ENCODE results near the gene RPS6KA5. TPM values are rescaled to one million over a fixed set of nuclear protein-coding genes. Genes with fewer than 3 reads are reported as not detected.
"Not testable (repeated sequence)": the region's sequence is repeated elsewhere in the genome, so short reads cannot be mapped to it uniquely, and the experiment has no call there.

The RPS6KA5 gene
- total RNA-seq, 1 donor from 2014 or later = 3.1 TPM

- H3K9ac ChIP-seq (ENCODE audit: low read depth in 1 of 3, low read length in 3 of 3) = no peak overlapping the region
- H3K27me3 ChIP-seq (ENCODE audit: control insufficient read depth in 3 of 3, insufficient read depth in 3 of 3, low read length in 3 of 3) = no peaks in the 10 kb centered on the region
- H3K4me1 ChIP-seq (ENCODE audit: control insufficient read depth in 3 of 3, insufficient read depth in 3 of 3, low read length in 3 of 3) = no peaks in the 10 kb centered on the region
- no peaks in the 10 kb centered on the region for H3K36me3 ChIP-seq (ENCODE audit: control insufficient read depth in 3 of 3, insufficient read depth in 3 of 3, low read length in 3 of 3)
- H3K27ac ChIP-seq (ENCODE audit: low read depth, low read length) = no peak overlapping the region
- peaks cover 0 to 5% (median 2%) of the 10 kb centered on the region in 3 donors for H3K9me3 ChIP-seq (ENCODE audit: control insufficient read depth in 3 of 3, low read length in 3 of 3)
- no peak overlapping the region for H3K4me3 ChIP-seq (ENCODE audit: low read length in 3 of 3)
These were observed 99.6 kb downstream of the RPS6KA5 start for GRCh38 chr14:90960818-90961217.

- Histone ChIP-seq H3K27ac (ENCODE audit: low read depth, low read length) (no peak overlapping the region), H3K4me1 (ENCODE audit: control insufficient read depth in 3 of 3, insufficient read depth in 3 of 3, low read length in 3 of 3) (no peaks in the 10 kb centered on the region), H3K36me3 (ENCODE audit: control insufficient read depth in 3 of 3, insufficient read depth in 3 of 3, low read length in 3 of 3) (no peaks in the 10 kb centered on the region)
These were observed 101.1 kb downstream of the RPS6KA5 start for GRCh38 chr14:90959344-90959743.

GRCh38 chr14:90956273-90956672, 104.2 kb downstream of the RPS6KA5 start:
- Histone ChIP-seq H3K4me1 (ENCODE audit: control insufficient read depth in 3 of 3, insufficient read depth in 3 of 3, low read length in 3 of 3) (no peaks in the 10 kb centered on the region), H3K9ac (ENCODE audit: low read depth in 1 of 3, low read length in 3 of 3) (no peak overlapping the region), H3K27me3 (ENCODE audit: control insufficient read depth in 3 of 3, insufficient read depth in 3 of 3, low read length in 3 of 3) (no peaks in the 10 kb centered on the region), H3K4me3 (ENCODE audit: low read length in 3 of 3) (no peak overlapping the region), H3K27ac (ENCODE audit: low read depth, low read length) (no peak overlapping the region), H3K9me3 (ENCODE audit: control insufficient read depth in 3 of 3, low read length in 3 of 3) (peaks cover 0 to 5% (median 3%) of the 10 kb centered on the region in 3 donors), H3K36me3 (ENCODE audit: control insufficient read depth in 3 of 3, insufficient read depth in 3 of 3, low read length in 3 of 3) (no peaks in the 10 kb centered on the region)

More at GRCh38 chr14:90959344-90959743, 101.1 kb downstream of the RPS6KA5 start:
- Histone ChIP-seq H3K9ac (ENCODE audit: low read depth in 1 of 3, low read length in 3 of 3) (no peak overlapping the region), H3K27me3 (ENCODE audit: control insufficient read depth in 3 of 3, insufficient read depth in 3 of 3, low read length in 3 of 3) (no peaks in the 10 kb centered on the region), H3K4me3 (ENCODE audit: low read length in 3 of 3) (no peak overlapping the region), H3K9me3 (ENCODE audit: control insufficient read depth in 3 of 3, low read length in 3 of 3) (peaks cover 0 to 5% (median 3%) of the 10 kb centered on the region in 3 donors)

- H3K4me1 ChIP-seq (ENCODE audit: control insufficient read depth in 3 of 3, insufficient read depth in 3 of 3, low read length in 3 of 3); H3K27me3 ChIP-seq (ENCODE audit: control insufficient read depth in 3 of 3, insufficient read depth in 3 of 3, low read length in 3 of 3); H3K9me3 ChIP-seq (ENCODE audit: control insufficient read depth in 3 of 3, low read length in 3 of 3); H3K9ac ChIP-seq (ENCODE audit: low read depth in 1 of 3, low read length in 3 of 3); H3K27ac ChIP-seq (ENCODE audit: low read depth, low read length); H3K36me3 ChIP-seq (ENCODE audit: control insufficient read depth in 3 of 3, insufficient read depth in 3 of 3, low read length in 3 of 3); H3K4me3 ChIP-seq (ENCODE audit: low read length in 3 of 3): not testable (repeated sequence)
These were observed 106.8 kb downstream of the RPS6KA5 start for GRCh38 chr14:90953643-90954042.

- H3K4me1 ChIP-seq (ENCODE audit: control insufficient read depth in 3 of 3, insufficient read depth in 3 of 3, low read length in 3 of 3) = no peaks in the 10 kb centered on the region
- H3K27me3 ChIP-seq (ENCODE audit: control insufficient read depth in 3 of 3, insufficient read depth in 3 of 3, low read length in 3 of 3) = no peaks in the 10 kb centered on the region
- H3K9ac ChIP-seq (ENCODE audit: low read depth in 1 of 3, low read length in 3 of 3) = no peak overlapping the region
- peaks cover 0 to 3% (median 0%) of the 10 kb centered on the region in 3 donors for H3K9me3 ChIP-seq (ENCODE audit: control insufficient read depth in 3 of 3, low read length in 3 of 3)
- H3K4me3 ChIP-seq (ENCODE audit: low read length in 3 of 3) = no peak overlapping the region
- peaks cover 0 to 3% (median 0%) of the 10 kb centered on the region in 3 donors for H3K36me3 ChIP-seq (ENCODE audit: control insufficient read depth in 3 of 3, insufficient read depth in 3 of 3, low read length in 3 of 3)
- H3K27ac ChIP-seq (ENCODE audit: low read depth, low read length) = no peak overlapping the region
These were observed 117.1 kb downstream of the RPS6KA5 start for GRCh38 chr14:90943367-90943766.

- H3K9ac ChIP-seq (ENCODE audit: low read depth in 1 of 3, low read length in 3 of 3) = no peak overlapping the region
- H3K4me1 ChIP-seq (ENCODE audit: control insufficient read depth in 3 of 3, insufficient read depth in 3 of 3, low read length in 3 of 3) = no peaks in the 10 kb centered on the region
- H3K27ac ChIP-seq (ENCODE audit: low read depth, low read length) = no peak overlapping the region
- H3K27me3 ChIP-seq (ENCODE audit: control insufficient read depth in 3 of 3, insufficient read depth in 3 of 3, low read length in 3 of 3) = no peaks in the 10 kb centered on the region
- H3K36me3 ChIP-seq (ENCODE audit: control insufficient read depth in 3 of 3, insufficient read depth in 3 of 3, low read length in 3 of 3) = peaks cover 0 to 3% (median 0%) of the 10 kb centered on the region in 3 donors
- H3K9me3 ChIP-seq (ENCODE audit: control insufficient read depth in 3 of 3, low read length in 3 of 3) = peaks cover 0 to 3% (median 0%) of the 10 kb centered on the region in 3 donors
- no peak overlapping the region for H3K4me3 ChIP-seq (ENCODE audit: low read length in 3 of 3)
These were observed 117.9 kb downstream of the RPS6KA5 start for GRCh38 chr14:90942511-90942910.

GRCh38 chr14:90941706-90942105, 118.7 kb downstream of the RPS6KA5 start:
- H3K9ac ChIP-seq (ENCODE audit: low read depth in 1 of 3, low read length in 3 of 3) = no peak overlapping the region
- H3K9me3 ChIP-seq (ENCODE audit: control insufficient read depth in 3 of 3, low read length in 3 of 3) = peaks cover 0 to 3% (median 0%) of the 10 kb centered on the region in 3 donors
- H3K4me1 ChIP-seq (ENCODE audit: control insufficient read depth in 3 of 3, insufficient read depth in 3 of 3, low read length in 3 of 3) = no peaks in the 10 kb centered on the region
- peaks cover 0 to 3% (median 0%) of the 10 kb centered on the region in 3 donors for H3K36me3 ChIP-seq (ENCODE audit: control insufficient read depth in 3 of 3, insufficient read depth in 3 of 3, low read length in 3 of 3)
- H3K4me3 ChIP-seq (ENCODE audit: low read length in 3 of 3) = no peak overlapping the region
- H3K27ac ChIP-seq (ENCODE audit: low read depth, low read length) = no peak overlapping the region
- no peaks in the 10 kb centered on the region for H3K27me3 ChIP-seq (ENCODE audit: control insufficient read depth in 3 of 3, insufficient read depth in 3 of 3, low read length in 3 of 3)

GRCh38 chr14:90940318-90940962, 120.0 kb downstream of the RPS6KA5 start:
- H3K9ac ChIP-seq (ENCODE audit: low read depth in 1 of 3, low read length in 3 of 3) = no peak overlapping the region
- no peaks in the 10 kb centered on the region for H3K27me3 ChIP-seq (ENCODE audit: control insufficient read depth in 3 of 3, insufficient read depth in 3 of 3, low read length in 3 of 3)
- no peak overlapping the region for H3K4me3 ChIP-seq (ENCODE audit: low read length in 3 of 3)
- H3K9me3 ChIP-seq (ENCODE audit: control insufficient read depth in 3 of 3, low read length in 3 of 3) = peaks cover 0 to 3% (median 0%) of the 10 kb centered on the region in 3 donors
- no peaks in the 10 kb centered on the region for H3K4me1 ChIP-seq (ENCODE audit: control insufficient read depth in 3 of 3, insufficient read depth in 3 of 3, low read length in 3 of 3)
- no peak overlapping the region for H3K27ac ChIP-seq (ENCODE audit: low read depth, low read length)
- peaks cover 0 to 3% (median 0%) of the 10 kb centered on the region in 3 donors for H3K36me3 ChIP-seq (ENCODE audit: control insufficient read depth in 3 of 3, insufficient read depth in 3 of 3, low read length in 3 of 3)

GRCh38 chr14:90939252-90939795, 121.1 kb downstream of the RPS6KA5 start:
- H3K4me1 ChIP-seq (ENCODE audit: control insufficient read depth in 3 of 3, insufficient read depth in 3 of 3, low read length in 3 of 3); H3K4me3 ChIP-seq (ENCODE audit: low read length in 3 of 3); H3K9me3 ChIP-seq (ENCODE audit: control insufficient read depth in 3 of 3, low read length in 3 of 3); H3K9ac ChIP-seq (ENCODE audit: low read depth in 1 of 3, low read length in 3 of 3); H3K27ac ChIP-seq (ENCODE audit: low read depth, low read length); H3K36me3 ChIP-seq (ENCODE audit: control insufficient read depth in 3 of 3, insufficient read depth in 3 of 3, low read length in 3 of 3); H3K27me3 ChIP-seq (ENCODE audit: control insufficient read depth in 3 of 3, insufficient read depth in 3 of 3, low read length in 3 of 3): not testable (repeated sequence)

GRCh38 chr14:90938615-90939014, 121.8 kb downstream of the RPS6KA5 start:
- Histone ChIP-seq H3K4me3 (ENCODE audit: low read length in 3 of 3) (no peak overlapping the region), H3K9me3 (ENCODE audit: control insufficient read depth in 3 of 3, low read length in 3 of 3) (peaks cover 0 to 3% (median 0%) of the 10 kb centered on the region in 3 donors), H3K27ac (ENCODE audit: low read depth, low read length) (no peak overlapping the region)

More at GRCh38 chr14:90938615-90939014, 121.8 kb downstream of the RPS6KA5 start:
- Histone ChIP-seq H3K27me3 (ENCODE audit: control insufficient read depth in 3 of 3, insufficient read depth in 3 of 3, low read length in 3 of 3) (no peaks in the 10 kb centered on the region), H3K9ac (ENCODE audit: low read depth in 1 of 3, low read length in 3 of 3) (no peak overlapping the region), H3K4me1 (ENCODE audit: control insufficient read depth in 3 of 3, insufficient read depth in 3 of 3, low read length in 3 of 3) (no peaks in the 10 kb centered on the region), H3K36me3 (ENCODE audit: control insufficient read depth in 3 of 3, insufficient read depth in 3 of 3, low read length in 3 of 3) (peaks cover 0 to 3% (median 0%) of the 10 kb centered on the region in 3 donors)
